IPS-11a (cell line): Measurements from ENCODE around the gene ARVCF.

Experiments
- H3K4me3 ChIP-seq: one replicate; pipeline ENCODE4 v1.5.1; 2013; ENCODE audit warnings: low read depth, low read length, control low read depth

Gene ARVCF

DNA sequence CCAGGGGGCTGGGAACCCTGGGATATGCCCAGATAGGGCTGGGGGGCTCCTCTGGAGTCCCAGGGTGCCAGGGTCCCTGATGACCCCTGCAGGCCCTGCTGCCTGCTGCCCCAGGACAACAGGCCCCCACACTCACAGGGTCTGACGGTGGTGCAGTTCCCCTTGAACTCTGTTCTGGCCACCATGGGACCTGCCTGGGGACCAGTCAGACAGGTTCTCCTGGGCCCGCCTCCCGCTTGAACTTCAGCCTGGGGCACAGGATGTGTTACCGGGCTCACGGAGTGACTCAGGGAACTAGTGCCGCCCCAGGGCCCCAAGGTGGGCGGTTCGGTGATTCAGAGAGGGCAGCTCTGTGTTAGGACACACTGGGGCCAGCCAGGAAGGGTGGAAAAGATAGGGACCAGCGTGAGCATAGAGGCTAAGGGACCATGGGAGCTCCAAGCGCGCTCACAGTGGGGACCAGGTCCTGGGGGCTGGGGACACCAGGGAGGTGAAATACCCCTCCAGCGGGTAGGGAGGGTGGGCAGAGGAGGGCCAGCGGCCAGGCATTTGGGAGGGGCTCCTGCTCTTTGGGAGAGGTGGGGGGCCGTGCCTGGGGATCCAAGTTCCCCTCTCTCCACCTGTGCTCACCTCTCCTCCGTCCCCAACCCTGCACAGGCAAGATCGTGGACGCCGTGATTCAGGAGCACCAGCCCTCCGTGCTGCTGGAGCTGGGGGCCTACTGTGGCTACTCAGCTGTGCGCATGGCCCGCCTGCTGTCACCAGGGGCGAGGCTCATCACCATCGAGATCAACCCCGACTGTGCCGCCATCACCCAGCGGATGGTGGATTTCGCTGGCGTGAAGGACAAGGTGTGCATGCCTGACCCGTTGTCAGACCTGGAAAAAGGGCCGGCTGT lies 53.5 kb downstream of the ARVCF start:
- H3K4me3 ChIP-seq = no peak overlapping the region

DNA sequence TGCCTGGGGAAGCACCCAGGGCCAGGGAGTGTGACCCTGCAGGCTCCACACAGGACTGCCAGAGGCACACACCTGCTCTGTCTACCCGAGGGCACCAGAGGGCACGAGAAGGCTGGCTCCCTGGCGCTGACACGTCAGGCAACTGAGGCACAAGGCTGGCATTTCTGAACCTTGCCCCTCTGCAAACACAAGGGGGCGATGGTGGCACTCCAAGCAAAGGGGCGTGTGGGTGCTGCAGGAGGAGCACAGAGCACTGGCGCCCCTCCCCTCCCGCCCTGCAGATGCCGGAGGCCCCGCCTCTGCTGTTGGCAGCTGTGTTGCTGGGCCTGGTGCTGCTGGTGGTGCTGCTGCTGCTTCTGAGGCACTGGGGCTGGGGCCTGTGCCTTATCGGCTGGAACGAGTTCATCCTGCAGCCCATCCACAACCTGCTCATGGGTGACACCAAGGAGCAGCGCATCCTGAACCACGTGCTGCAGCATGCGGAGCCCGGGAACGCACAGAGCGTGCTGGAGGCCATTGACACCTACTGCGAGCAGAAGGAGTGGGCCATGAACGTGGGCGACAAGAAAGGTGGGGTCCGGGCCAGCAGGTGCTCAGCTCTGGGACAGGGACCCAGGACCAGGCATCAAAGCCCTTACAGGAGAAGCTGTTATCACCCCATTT lies 54.2 kb downstream of the ARVCF start:
- no peak overlapping the region for H3K4me3 ChIP-seq

DNA sequence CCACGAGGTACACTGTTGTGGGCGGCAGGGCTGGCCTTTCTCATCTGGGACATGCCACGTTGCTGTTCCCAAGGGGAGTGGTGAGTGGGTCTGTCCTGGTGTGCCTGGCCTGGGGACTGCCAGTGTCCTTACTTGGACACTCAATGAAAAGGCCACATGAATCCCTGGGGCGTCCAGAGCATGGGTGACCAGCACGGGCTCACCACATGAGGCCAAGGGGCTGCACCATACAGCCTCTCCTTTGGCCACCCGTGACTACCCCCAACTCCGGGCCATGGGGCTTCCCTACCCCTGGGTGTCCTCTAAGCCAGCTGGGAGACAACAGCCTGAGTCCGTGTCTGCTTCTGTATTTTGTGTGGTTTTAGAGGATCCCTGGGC lies 54.8 kb downstream of the ARVCF start:
- no peak overlapping the region for H3K4me3 ChIP-seq

DNA sequence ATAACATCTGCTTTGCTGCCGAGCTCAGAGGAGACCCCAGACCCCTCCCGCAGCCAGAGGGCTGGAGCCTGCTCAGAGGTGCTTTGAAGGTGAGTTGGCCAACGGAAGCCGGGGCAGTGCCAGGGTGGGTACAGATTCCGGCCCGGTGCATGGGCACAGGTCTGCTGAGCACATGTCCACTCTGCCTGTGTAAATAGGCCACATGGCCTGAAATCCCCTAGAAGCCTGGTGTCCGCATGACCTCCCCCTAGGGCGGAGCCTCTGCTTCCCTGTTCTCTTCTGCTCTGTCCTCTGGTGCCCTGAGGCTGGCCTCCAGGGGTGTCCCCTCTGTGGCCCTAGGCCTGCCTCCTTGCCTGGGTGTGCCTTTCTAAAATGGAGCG lies 55.4 kb downstream of the ARVCF start:
- H3K4me3 ChIP-seq = no peak overlapping the region

DNA sequence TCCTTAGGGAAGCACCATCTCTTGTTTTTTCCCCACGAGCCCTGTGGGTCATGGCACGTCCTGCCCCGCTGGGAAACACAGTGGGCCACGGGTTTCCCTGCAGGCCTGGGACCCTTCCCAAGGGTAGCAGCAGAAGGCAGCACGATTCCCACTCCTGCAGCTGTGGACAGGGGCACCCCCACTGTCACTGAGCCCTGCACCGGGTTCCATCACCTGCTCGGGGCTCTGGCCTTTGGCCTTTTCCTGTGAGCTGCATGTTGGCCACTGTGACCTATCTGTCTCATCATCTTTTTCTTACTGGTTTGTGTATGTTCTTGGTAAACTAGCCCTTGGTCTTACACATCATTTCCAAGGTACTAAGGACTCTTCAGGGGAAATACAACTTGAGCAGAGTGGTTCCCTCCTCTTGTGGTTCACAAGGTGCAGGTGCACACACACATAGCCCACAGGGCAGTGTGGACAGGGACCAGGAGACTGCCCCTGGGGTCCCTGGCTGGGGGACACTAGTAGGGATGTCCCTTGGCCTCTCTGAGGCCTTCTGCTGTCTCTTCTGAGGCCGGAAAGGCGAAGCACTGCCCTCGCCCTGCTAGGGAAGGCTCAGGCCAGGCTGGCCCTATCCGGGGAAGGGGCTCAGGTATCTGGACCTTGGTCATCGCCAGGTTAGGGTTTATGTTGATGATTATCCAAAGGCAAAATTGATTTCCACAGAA lies 56.0 kb downstream of the ARVCF start:
- no peak overlapping the region for H3K4me3 ChIP-seq

DNA sequence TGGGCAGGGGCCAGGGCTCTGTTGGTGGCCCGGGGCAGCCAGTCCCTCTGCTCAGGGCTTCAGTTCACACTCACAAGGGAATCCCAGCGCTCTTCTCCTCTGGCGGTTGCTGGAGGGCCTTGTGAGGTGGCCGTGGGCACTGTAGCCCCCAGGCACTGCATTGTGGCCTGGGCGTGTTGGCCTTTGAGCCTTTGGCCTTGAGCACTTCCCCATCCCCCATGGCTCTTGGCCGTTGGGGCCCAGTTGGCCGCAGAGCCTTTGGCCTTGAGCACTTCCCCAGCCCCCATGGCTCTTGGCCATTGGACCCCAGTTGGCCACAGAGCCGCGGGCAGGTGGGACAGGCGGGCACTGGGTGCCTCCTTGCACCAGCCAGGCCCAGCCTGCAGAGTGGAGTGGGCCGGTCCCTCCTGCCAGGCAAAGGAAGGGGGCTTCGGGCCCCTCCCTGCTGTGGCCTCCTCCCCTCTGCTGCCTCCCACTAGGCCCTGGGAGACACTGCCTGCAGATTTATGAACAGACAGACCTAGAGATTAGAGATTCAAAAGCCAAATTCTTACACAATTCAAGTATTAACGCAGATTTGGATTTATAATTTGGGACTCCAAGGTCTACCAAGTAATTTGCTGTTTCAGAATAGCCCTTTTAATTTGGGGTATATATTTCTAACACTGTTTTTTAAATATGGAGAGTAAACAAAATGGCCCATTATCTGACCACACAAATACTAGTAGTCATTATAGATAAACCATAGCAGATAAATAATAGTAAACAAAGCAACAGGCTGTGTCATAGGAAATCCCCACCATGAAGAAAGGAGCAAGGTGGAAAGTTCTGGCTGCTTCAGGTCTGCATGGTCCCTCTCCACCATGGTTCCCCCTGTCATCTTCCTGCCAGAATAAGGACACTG lies 56.8 kb downstream of the ARVCF start:
- H3K4me3 ChIP-seq = no peak overlapping the region

DNA sequence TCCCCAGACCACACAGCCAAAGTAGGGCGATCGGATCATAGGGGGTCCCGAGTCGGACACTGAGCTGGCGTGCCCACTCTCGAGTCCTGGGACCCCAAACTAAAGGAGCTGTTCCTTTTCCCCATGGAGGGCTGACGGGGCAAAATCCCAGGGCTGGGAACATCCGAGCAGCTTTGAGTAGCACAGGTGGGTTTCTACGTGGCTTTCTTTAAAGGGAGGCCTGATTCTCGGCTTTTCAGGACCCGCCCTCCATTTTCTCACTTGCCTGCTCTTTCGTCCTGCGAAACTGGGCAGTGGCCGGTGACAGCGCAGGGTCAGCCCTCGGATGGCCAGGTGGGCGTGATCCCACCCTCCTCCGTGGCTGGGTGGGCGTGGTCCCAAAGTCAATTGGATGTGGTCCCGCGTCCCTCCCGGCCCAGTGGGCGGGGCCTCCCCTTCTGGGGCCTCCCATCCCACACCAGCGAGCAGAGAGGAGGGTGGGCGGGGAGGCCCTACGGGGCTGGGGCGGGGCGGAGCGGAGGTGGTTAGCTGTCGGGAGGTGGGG lies 57.5 kb downstream of the ARVCF start:
- peak overlapping the region; percentile 37 for H3K4me3 ChIP-seq

DNA sequence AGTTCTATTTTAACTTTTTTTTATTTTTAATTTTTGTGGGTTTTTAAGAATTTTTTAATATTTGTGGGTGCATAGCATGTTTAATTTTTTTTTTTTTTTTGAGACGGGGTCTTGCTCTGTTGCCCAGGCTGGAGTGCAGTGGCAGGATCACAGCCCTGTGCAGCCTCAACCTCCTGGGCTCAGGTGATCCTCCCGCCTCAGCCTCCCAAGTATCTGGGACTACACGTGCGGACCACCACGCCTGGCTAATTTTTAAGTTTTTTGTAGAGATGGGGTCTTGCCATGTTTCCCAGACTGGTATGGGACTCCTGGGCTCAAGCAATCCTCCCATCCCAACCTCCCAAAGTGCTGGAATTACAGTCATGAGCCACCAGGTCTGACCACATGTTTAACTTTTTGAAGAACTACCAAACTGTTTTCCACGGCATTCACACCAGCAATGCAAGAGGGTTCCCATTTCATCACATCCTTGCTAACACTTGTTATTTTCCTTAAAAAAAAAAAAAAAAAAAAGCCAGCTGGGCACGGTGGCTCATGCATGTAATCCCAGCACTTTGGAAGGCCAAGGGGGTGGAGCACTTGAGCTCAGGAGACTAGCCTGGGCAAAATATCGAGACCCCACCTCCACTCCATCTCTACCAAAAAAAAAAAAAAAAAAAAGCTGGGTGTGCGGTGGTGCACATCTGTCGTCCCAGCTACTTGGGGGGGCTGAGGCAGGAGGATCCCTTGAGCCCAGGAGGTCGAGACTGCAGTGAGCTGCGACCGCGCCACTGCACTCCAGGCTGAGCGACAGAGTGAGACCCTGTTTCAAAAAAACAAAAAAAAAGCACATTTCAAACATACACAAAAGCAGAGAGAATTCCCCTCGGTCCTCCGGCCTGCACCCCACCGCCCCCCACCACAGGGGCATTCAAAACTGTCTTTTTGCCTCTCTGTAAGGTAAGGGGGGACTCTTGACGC lies 58.3 kb downstream of the ARVCF start:
- no peak overlapping the region for H3K4me3 ChIP-seq

DNA sequence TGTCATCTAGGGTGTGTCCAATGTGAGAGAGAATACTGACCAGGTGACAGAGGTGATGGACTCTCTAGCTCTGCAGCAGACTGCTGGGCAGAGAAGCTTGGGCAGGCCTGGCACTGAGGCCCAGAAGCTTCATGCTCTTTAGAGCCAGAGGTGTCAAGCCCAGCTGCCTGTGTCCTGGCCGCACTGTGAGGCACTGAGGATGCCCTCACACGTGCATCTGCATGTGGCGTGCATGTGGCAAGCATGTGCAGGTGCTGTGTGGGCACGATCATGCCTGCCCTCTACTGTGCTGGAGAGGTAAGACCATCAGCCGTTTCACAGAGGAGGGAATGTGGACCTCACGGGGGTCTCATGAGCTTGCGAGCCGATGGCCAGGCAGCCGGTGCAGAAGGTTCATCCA lies 59.2 kb downstream of the ARVCF start:
- no peak overlapping the region for H3K4me3 ChIP-seq

DNA sequence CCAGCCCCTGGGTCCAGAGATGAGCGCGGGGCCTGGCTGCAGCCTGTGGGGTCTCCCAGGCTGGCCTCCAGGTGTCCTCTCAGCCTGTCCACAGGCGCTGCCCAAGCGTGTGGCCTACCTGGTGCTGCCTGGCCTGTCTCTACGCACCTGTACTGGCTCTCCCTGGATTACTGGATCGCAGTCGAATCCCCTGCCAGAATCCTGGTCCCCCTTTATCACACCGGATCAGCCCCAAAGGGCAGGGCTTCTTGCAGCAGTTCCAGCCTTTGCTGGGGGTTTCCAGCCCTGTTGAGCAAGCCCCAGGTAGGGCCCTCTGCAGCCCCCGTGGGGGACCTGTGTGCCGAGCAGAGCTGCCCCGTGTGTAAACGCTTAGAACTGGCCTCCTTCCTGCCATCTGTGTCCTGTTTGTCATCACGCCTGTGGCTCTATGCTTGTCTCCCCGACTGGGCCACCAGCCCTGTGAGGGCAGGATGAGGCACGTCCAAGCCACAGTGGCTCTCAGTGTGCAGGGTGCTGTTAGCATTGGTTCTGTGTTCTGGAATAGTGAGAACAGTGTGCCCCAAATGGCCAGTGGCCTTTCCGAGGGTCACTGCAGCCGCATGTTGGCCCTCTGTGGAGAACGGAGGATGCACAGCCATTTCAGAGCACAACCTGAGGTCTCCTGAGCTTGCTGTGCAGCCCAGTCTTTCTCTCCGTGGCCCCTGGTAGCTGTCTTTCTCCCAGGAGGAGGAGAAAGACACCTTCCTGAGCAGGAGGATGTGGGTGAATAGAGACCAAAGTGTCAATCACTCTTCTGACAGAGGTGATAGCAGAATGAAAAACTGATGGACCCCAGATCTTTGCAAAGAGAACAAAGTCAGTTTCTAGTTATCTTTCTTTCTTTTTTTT lies 61.1 kb downstream of the ARVCF start:
- no peak overlapping the region for H3K4me3 ChIP-seq

DNA sequence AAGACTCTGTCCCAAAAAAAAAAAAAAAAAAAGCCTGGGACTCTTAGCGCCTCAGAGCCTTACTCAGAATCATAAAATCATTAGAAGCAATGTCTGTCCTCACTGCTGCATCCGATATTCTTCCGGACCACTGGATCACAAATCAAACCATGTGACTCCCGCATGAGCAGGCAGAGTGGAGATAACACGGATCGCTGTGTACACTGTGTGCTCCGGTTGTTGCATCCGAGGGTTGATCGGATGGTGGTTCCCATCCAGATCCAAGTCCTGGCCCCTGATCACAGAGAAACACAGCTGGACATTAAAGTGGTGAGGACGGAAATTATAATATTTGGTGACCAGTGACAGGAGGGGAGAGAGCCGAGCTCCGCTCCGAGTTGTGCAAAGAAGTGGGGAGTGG lies 65.3 kb downstream of the ARVCF start:
- H3K4me3 ChIP-seq = no peak overlapping the region

DNA sequence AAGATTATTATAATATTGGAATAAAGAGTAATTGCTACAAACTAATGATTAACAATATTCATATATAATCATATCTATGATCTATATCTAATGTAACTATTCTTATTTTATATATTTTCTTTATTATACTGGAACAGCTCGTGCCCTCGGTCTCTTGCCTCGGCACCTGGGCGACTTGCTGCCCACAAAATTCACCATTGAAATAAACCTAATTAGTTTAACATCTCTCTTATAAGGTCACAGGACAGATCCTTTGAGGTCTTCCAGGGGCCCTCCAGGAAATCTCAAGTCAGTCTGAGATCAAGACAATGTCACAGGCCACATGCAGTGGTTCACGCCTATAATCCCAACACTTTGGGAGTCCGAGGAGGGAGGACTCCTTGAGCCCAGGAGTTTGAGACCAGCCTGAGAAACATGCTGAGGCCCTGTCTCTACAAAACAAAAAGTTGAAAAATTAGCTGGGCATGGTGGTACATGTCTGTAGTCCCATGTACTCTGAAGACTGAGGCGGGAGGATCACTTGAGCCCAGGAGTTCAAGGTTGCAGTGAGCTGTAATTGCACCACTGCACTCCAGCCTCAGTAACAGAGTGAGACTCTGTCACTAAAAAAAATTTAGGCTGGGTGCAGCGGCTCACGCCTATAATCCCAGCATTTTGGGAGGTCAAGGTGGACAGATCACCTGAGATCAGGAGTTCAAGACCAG lies 68.4 kb downstream of the ARVCF start:
- H3K4me3 ChIP-seq = no peak overlapping the region

DNA sequence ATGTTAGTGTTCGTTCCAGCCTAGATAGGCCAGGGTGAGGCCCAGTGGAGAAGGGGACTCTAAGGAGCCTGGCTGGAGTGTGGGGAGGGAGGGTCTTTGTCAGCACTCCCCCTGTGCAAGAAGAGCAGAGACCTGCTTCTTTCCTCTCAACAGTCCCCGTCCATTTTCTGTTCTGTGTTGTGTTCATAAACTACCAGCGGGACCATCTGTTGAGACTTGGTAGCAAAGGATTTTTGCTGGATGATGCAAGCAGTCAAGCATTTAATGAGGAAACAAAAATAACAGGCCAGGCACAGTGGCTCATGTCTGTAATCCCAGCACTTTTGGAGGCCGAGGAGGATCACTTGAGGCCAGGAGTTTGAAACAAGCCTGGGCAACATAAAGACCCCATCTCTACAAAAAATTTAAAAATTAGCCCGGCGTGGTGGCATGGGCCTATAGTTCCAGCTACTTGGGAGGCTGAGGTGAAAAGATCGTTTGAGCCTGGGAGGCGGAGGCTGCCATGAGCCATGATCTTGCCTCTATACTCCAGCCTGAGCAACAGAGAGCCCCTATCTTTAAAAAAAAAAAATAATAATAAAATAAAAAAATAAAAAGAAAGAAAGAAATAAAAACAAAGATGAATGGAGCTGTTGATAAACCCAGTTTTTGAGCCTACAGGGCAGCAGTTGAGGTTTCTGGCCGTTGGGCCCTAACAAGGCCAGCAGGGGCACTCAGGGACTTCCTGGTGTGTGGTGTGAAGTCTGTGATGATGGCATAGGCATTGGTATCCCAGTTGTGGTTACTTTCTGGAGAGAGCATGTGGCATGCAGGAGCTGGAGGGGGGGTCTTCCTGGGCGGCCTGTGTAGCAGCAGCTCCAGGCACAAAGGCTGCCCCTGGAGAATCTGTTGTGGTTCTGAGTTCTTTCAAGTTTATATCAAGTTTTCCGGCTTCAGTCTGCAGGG lies 73.3 kb downstream of the ARVCF start:
- H3K4me3 ChIP-seq = no peak overlapping the region

DNA sequence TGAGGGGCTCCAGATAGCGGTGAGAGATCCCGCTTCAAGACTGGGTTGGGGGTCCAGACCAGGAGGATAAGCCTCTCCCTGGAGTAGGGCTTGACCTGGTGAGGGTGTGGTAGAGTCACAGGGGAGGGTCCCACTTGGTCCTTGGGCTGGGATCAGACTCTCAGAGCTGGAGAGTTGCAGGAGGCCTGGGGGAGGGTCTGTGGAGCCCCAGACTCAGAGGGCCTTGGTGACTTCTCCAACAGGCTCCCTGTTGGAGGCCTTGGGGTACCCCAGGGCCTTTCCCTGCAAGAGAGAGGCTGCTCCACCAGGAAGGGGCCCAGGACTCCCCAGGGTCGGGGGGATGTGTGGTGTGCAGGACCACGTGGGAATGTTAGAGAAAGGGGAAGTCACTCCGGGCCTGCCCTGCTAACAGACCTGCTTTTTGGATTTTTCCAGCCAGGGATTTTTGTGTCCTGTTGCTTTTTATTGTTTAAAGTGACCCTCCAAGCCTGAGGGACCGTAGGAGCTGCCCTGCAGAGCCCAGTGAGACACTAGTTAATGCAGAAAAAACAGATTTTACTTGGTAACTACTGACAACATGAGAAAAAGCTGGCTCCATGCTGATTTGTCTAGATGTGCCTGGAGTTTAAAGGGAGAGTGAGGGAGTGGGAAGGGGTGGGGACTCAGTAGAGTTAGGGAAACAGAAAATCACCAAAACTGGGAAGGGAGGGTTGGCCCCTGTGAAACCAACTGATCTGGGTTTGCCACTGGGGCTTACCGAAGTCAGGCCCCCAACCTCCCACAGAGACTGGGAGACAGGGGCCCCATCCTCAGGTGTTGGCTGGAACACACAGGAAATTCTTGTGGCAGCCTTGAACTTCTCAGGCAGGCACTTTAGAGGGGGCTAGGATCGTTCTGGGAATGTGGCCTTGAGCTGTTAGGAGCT lies 74.2 kb downstream of the ARVCF start:
- H3K4me3 ChIP-seq = peak overlapping the region; percentile 35

DNA sequence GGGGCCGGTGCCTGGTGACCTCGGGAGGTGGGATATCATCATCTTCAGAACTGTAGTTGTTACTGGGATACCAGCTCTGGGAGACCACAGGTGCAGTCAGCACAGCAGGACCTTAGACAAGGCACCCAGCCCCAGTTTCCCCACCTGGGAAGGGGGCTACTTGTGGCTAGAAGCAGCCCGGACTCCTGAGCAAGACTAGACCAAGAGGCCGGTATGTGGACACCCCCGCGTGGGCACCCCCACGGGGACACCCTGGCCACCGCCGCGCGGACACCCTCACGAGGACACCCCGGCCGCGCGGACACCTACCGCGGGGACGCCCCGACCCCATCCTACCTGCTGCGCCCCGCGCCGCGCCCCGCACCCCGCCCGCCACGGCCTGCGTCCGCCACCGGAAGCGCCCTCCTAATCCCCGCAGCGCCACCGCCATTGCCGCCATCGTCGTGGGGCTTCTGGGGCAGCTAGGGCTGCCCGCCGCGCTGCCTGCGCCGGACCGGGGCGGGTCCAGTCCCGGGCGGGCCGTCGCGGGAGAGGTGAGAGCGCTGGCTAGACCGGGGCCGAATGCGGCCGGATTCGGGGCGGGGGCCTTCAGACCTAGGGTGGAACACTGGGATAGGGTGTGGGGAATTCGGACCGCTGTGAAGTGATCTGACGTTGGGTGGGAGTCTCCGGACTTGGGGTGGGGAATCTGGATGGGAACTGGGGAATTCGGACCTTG lies 75.1 kb downstream of the ARVCF start, which contains the start of the genes COMT and TXNRD2:
Gene COMT, plus strand, starts transcription at position 408 of the 718 bp plus-strand sequence. CDS start 20,755 bp downstream, outside the sequence.
Gene TXNRD2, minus strand, starts transcription at position 454 of the 718 bp plus-strand sequence. Its CDS starts 15 bp downstream, at position 439.
- H3K4me3 ChIP-seq = peak within 1 kb of the TSS; percentile 35
